Suprapubic skin (tissue), 4 donors: ENCODE results near the gene PCTP. TPM values are rescaled to one million over a fixed set of nuclear protein-coding genes. Genes with fewer than 3 reads are reported as not detected.

Source experiments
- DNase-seq, 2 donors: peaks; one replicate each; pipeline ENCODE4 v3.0.0-alpha.2; 2019; ENCODE audit warnings: low spot score in 2 of 2
- H3K27ac ChIP-seq: fragments of 200-600 bp; sonication (generic); one replicate; pipeline ENCODE4 v1.5.1; 2019
- H3K27me3 ChIP-seq: fragments of 200-600 bp; sonication (generic); one replicate; pipeline ENCODE4 v1.5.1; 2019
- H3K36me3 ChIP-seq: fragments of 200-600 bp; sonication (generic); one replicate; pipeline ENCODE4 v1.5.1; 2019
- H3K4me1 ChIP-seq: fragments of 200-600 bp; sonication (generic); one replicate; pipeline ENCODE4 v1.5.1; 2019
- H3K4me3 ChIP-seq: fragments of 200-600 bp; sonication (generic); one replicate; pipeline ENCODE4 v1.5.1; 2019; ENCODE audit warnings: mild to moderate bottlenecking
- H3K9me3 ChIP-seq: fragments of 200-600 bp; sonication (generic); one replicate; pipeline ENCODE4 v1.5.1; 2019
- EP300 ChIP-seq: sonication (generic); formaldehyde crosslinking; IDR thresholded peaks from one replicate; pipeline ENCODE4 v1.6.1; 2017; ENCODE audit warnings: antibody characterized with exemption
- POLR2A ChIP-seq, 2 donors: fragments of 450-650 bp; IDR thresholded peaks; one replicate each; pipeline ENCODE4 v1.6.1; 2017; ENCODE audit warnings: antibody characterized with exemption in 2 of 2, mild to moderate bottlenecking in 2 of 2, moderate library complexity in 2 of 2
- POLR2AphosphoS5 ChIP-seq, 3 donors: sonication (generic); formaldehyde crosslinking; IDR thresholded peaks; one replicate each; pipeline ENCODE4 v1.6.1; 2017; ENCODE audit warnings: antibody characterized with exemption in 3 of 3
- WGBS: methylation state at CpG from one replicate; pipeline ENCODE4 v1.1.5; 2018; 5-methylcytosine and 5-hydroxymethylcytosine counted together
- total RNA-seq, 4 donors: library from RNA; depleted of rRNA; stranded (reverse); fragments of >200 nt; gene quantifications; one replicate each; pipeline ENCODE4 v1.1.0, GENCODE V29; 2016
- TF ChIP-seq, protein P1 (sequence below), 2 donors: fragments of 200-600 bp in 1 of 2; fragments of 450-650 bp in 1 of 2; sonication (generic) in 1 of 2; IDR thresholded peaks; one replicate each; pipeline ENCODE4 v1.5.1; 2016 to 2019; ENCODE audit warnings: antibody characterized with exemption in 2 of 2, mild to moderate bottlenecking in 1 of 2, moderate library complexity in 1 of 2

PCTP gene
- total RNA-seq, 4 donors from 2014 or later: 6.4 to 17.4 (median 11.2) TPM

DNA sequence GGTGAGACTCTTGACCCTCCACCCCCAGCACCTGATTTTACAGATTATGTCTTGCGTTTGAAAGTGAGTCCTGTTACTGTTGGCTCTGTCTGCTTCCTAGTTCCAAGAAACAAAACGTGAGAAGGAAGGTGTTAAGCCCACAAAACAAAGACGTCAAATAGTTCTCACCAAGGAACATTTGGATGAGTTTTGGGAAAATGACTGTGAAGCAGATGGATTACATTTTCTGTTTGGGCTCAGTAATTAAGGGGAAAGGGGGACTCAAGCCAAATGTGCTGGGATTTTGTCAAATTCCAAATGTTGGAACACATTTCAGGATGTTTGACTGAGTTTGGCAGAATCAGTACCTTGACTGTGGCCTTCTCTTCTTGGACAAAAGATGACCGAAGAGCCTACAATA, 71.2 kb downstream of the PCTP start:
- H3K36me3 ChIP-seq: no peaks in the 10 kb centered on the region
- H3K27me3 ChIP-seq: no peaks in the 10 kb centered on the region
- WGBS: 46% methylated on average over 4 of the region's 4 CpGs

DNA sequence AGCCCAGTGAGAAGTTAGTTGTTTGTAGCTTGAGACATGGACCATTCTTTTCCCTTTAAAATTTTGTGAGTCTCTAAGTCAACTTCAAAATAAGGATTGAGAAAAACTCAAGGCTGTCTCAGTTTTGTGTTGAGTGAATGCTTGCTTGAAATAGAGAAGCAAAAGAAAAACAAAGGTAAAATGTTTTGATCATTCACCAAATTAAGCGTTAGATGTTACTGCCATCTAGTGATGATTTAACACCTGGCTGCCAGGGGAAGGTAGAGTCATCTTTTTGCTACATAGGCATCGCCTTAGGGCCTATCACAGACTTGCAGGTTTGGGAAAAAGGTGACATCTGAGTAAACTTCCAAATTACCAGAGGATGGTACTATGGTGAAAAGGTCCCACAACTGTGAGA, 74.4 kb downstream of the PCTP start:
- Histone ChIP-seq H3K27me3 (no peaks in the 10 kb centered on the region), H3K9me3 (no peaks in the 10 kb centered on the region), H3K27ac (no peak overlapping the region), H3K4me3 (no peak overlapping the region), H3K4me1 (no peaks in the 10 kb centered on the region), H3K36me3 (no peaks in the 10 kb centered on the region)
- no peak for TF ChIP-seq POLR2A (IDR thresholded peaks at IDR 0.05)
- no peak for TF ChIP-seq POLR2AphosphoS5 (IDR thresholded peaks at IDR 0.05)
- TF ChIP-seq EP300: no peak
- TF ChIP-seq, protein P1, sequence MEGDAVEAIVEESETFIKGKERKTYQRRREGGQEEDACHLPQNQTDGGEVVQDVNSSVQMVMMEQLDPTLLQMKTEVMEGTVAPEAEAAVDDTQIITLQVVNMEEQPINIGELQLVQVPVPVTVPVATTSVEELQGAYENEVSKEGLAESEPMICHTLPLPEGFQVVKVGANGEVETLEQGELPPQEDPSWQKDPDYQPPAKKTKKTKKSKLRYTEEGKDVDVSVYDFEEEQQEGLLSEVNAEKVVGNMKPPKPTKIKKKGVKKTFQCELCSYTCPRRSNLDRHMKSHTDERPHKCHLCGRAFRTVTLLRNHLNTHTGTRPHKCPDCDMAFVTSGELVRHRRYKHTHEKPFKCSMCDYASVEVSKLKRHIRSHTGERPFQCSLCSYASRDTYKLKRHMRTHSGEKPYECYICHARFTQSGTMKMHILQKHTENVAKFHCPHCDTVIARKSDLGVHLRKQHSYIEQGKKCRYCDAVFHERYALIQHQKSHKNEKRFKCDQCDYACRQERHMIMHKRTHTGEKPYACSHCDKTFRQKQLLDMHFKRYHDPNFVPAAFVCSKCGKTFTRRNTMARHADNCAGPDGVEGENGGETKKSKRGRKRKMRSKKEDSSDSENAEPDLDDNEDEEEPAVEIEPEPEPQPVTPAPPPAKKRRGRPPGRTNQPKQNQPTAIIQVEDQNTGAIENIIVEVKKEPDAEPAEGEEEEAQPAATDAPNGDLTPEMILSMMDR (IDR thresholded peaks at IDR 0.05): no peak
- DNase-seq: no peak
- WGBS: 45% methylated on average over 2 of the region's 2 CpGs

More for the DNA sequence above, 71.2 kb downstream of the PCTP start:
- Histone ChIP-seq H3K27ac (no peak overlapping the region), H3K4me3 (no peak overlapping the region), H3K9me3 (no peaks in the 10 kb centered on the region), H3K4me1 (no peaks in the 10 kb centered on the region)
- TF ChIP-seq, protein P1 (IDR thresholded peaks at IDR 0.05): no peak
- TF ChIP-seq EP300: no peak
- TF ChIP-seq POLR2AphosphoS5 (IDR thresholded peaks at IDR 0.05): no peak
- TF ChIP-seq POLR2A (IDR thresholded peaks at IDR 0.05): no peak
- DNase-seq: no peak

Other genes with a start within 250 kb of the PCTP start
- not detected for gene SMIM36, start 239.6 kb upstream of the PCTP start, total RNA-seq
- gene TMEM100, start 28.2 kb upstream of the PCTP start, total RNA-seq: 1 to 10 TPM; 1.7 to 2.9 (median 2.4) TPM